Measurements from ENCODE around the gene LZIC.

The LZIC gene

DNA sequence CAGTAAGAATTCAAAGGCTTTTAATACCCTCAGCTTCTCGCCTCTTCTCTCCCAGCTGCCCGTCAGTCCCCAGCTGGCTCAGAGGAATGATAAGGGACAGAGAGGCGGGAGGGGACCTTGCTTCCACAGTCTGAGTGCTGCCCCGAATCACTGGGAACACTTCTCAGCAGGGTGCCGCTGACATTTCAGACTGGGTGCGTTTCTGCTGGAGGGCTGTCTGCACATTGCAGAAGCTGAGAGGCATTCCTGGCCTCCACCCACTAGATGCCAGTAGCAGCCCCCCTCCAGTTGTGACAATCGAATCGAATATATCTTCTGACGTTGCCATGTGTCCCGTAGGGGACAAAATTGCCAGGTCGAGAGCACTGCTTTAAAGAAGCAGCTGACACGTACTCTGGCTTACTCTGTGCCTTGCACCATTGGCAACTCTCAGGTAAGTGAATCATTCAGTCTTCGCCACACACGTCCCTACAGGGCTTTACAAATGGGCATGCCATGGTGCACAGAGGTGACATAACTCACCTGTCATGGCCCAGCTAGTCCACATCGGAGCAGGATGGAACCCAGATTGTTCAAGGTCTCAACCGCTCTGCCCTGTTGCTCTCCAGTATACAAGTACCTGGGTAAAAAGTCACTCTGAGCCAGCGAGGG, 57.0 kb downstream of the LZIC start:
- no peak for ATAC-seq
- TF ChIP-seq OSR1 (CRISPR knock-in tag; IDR thresholded peaks at IDR 0.05), result no peak
- TF ChIP-seq, protein P1, sequence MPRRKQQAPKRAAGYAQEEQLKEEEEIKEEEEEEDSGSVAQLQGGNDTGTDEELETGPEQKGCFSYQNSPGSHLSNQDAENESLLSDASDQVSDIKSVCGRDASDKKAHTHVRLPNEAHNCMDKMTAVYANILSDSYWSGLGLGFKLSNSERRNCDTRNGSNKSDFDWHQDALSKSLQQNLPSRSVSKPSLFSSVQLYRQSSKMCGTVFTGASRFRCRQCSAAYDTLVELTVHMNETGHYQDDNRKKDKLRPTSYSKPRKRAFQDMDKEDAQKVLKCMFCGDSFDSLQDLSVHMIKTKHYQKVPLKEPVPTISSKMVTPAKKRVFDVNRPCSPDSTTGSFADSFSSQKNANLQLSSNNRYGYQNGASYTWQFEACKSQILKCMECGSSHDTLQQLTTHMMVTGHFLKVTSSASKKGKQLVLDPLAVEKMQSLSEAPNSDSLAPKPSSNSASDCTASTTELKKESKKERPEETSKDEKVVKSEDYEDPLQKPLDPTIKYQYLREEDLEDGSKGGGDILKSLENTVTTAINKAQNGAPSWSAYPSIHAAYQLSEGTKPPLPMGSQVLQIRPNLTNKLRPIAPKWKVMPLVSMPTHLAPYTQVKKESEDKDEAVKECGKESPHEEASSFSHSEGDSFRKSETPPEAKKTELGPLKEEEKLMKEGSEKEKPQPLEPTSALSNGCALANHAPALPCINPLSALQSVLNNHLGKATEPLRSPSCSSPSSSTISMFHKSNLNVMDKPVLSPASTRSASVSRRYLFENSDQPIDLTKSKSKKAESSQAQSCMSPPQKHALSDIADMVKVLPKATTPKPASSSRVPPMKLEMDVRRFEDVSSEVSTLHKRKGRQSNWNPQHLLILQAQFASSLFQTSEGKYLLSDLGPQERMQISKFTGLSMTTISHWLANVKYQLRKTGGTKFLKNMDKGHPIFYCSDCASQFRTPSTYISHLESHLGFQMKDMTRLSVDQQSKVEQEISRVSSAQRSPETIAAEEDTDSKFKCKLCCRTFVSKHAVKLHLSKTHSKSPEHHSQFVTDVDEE (CRISPR knock-in tag; IDR thresholded peaks at IDR 0.05), result no peak
- TF ChIP-seq ZNF70 (CRISPR knock-in tag; IDR thresholded peaks at IDR 0.05), result no peak
- no peak for TF ChIP-seq RARB (CRISPR knock-in tag; IDR thresholded peaks at IDR 0.05)
- no peak for TF ChIP-seq PPARA (CRISPR knock-in tag; IDR thresholded peaks at IDR 0.05; ENCODE audit: borderline replicate concordance)
- TF ChIP-seq ZNF8 (CRISPR knock-in tag; IDR thresholded peaks at IDR 0.05), result no peak
- TF ChIP-seq GLIS3 (CRISPR knock-in tag; IDR thresholded peaks at IDR 0.05), result no peak
- TF ChIP-seq, protein P2, sequence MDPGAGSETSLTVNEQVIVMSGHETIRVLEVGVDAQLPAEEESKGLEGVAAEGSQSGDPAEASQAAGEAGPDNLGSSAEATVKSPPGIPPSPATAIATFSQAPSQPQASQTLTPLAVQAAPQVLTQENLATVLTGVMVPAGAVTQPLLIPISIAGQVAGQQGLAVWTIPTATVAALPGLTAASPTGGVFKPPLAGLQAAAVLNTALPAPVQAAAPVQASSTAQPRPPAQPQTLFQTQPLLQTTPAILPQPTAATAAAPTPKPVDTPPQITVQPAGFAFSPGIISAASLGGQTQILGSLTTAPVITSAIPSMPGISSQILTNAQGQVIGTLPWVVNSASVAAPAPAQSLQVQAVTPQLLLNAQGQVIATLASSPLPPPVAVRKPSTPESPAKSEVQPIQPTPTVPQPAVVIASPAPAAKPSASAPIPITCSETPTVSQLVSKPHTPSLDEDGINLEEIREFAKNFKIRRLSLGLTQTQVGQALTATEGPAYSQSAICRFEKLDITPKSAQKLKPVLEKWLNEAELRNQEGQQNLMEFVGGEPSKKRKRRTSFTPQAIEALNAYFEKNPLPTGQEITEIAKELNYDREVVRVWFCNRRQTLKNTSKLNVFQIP (CRISPR knock-in tag; IDR thresholded peaks at IDR 0.05; ENCODE audit: borderline replicate concordance, low read depth), result no peak
- TF ChIP-seq SNAI2 (CRISPR knock-in tag; IDR thresholded peaks at IDR 0.05), result no peak
- no peak for TF ChIP-seq ARNTL (CRISPR knock-in tag; IDR thresholded peaks at IDR 0.05; ENCODE audit: borderline replicate concordance, low read depth)
- no peak for TF ChIP-seq PATZ1 (CRISPR knock-in tag; IDR thresholded peaks at IDR 0.05; ENCODE audit: borderline replicate concordance)
- TF ChIP-seq TCF4 (CRISPR knock-in tag; IDR thresholded peaks at IDR 0.05; ENCODE audit: borderline replicate concordance), result no peak
- no peak for TF ChIP-seq CSDC2 (CRISPR knock-in tag; IDR thresholded peaks at IDR 0.05)

GRCh38 chr1:9884805-9885204, 58.4 kb downstream of the LZIC start:
- TF ChIP-seq CREB5 (CRISPR knock-in tag; IDR thresholded peaks at IDR 0.05; ENCODE audit: low read depth), result no peak
- TF ChIP-seq BACH2 (CRISPR knock-in tag; IDR thresholded peaks at IDR 0.05; ENCODE audit: borderline replicate concordance), result no peak
- no peak for TF ChIP-seq CSDC2 (CRISPR knock-in tag; IDR thresholded peaks at IDR 0.05)
- TF ChIP-seq, protein P2 (CRISPR knock-in tag; IDR thresholded peaks at IDR 0.05; ENCODE audit: borderline replicate concordance, low read depth), result no peak
- no peak for TF ChIP-seq ZNF8 (CRISPR knock-in tag; IDR thresholded peaks at IDR 0.05)
- TF ChIP-seq TOX (CRISPR knock-in tag; IDR thresholded peaks at IDR 0.05; ENCODE audit: borderline replicate concordance), result no peak
- no peak for TF ChIP-seq ISL1 (CRISPR knock-in tag; IDR thresholded peaks at IDR 0.05)
- no peak for TF ChIP-seq ESRRG (CRISPR knock-in tag; IDR thresholded peaks at IDR 0.05)
- no peak for TF ChIP-seq RARB (CRISPR knock-in tag; IDR thresholded peaks at IDR 0.05)
- no peak for TF ChIP-seq PATZ1 (CRISPR knock-in tag; IDR thresholded peaks at IDR 0.05; ENCODE audit: borderline replicate concordance)
- no peak for TF ChIP-seq ZFP3 (CRISPR knock-in tag; IDR thresholded peaks at IDR 0.05)
- TF ChIP-seq SNAI2 (CRISPR knock-in tag; IDR thresholded peaks at IDR 0.05), result no peak
- no peak for TF ChIP-seq ZFP30 (CRISPR knock-in tag; IDR thresholded peaks at IDR 0.05)
- TF ChIP-seq CSRNP3 (CRISPR knock-in tag; IDR thresholded peaks at IDR 0.05), result no peak
- TF ChIP-seq ZNF70 (CRISPR knock-in tag; IDR thresholded peaks at IDR 0.05), result no peak
- no peak for TF ChIP-seq TCF4 (CRISPR knock-in tag; IDR thresholded peaks at IDR 0.05; ENCODE audit: borderline replicate concordance)
- TF ChIP-seq ZC3H10 (CRISPR knock-in tag; IDR thresholded peaks at IDR 0.05), result no peak
- TF ChIP-seq, protein P1 (CRISPR knock-in tag; IDR thresholded peaks at IDR 0.05), result no peak
- TF ChIP-seq PPARA (CRISPR knock-in tag; IDR thresholded peaks at IDR 0.05; ENCODE audit: borderline replicate concordance), result no peak
- ATAC-seq, result no peak
